Neural cell (in vitro differentiated cells): Measurements from ENCODE around the gene NPNT. TPM values are rescaled to one million over a fixed set of nuclear protein-coding genes. Genes with fewer than 3 reads are reported as not detected.

Experiments used
- H2AFZ ChIP-seq: fragments of 200-600, 300-800 bp; sonication (generic), shearing (Covaris generic); 2 replicates; pipeline ENCODE4 v1.6.0; 2014; ENCODE audit warnings: low read depth, mild to moderate bottlenecking, antibody characterized with exemption, low read length, moderate library complexity
- H3F3A ChIP-seq: fragments of 200-600 bp; shearing (Covaris generic); 2 replicates; pipeline ENCODE4 v1.6.1; 2016; ENCODE audit warnings: mild to moderate bottlenecking, moderate library complexity, mixed read lengths, antibody characterized with exemption, low read length; ENCODE audit not compliant: insufficient read depth, poor library complexity, severe bottlenecking
- H3K27ac ChIP-seq: fragments of 200-600, 300-800 bp; sonication (generic), shearing (Covaris generic); 2 replicates; pipeline ENCODE4 v1.5.1; 2014; ENCODE audit warnings: mild to moderate bottlenecking, low read length, moderate library complexity
- H3K27me3 ChIP-seq: fragments of 300-800, 200-600 bp; sonication (generic), shearing (Covaris generic); 2 replicates; pipeline ENCODE4 v1.6.0; 2014; ENCODE audit warnings: mild to moderate bottlenecking, low read depth, low read length, moderate library complexity; ENCODE audit not compliant: insufficient read depth
- H3K36me3 ChIP-seq: fragments of 300-800, 200-600 bp; sonication (generic), shearing (Covaris generic); 2 replicates; pipeline ENCODE4 v1.5.1; 2014; ENCODE audit warnings: mild to moderate bottlenecking, antibody characterized with exemption, low read length, moderate library complexity; ENCODE audit not compliant: insufficient read depth
- H3K4me2 ChIP-seq: fragments of 300-800, 200-600 bp; sonication (generic), shearing (Covaris generic); 2 replicates; pipeline ENCODE4 v1.6.0; 2014; ENCODE audit warnings: mild to moderate bottlenecking, low read length
- H3K4me3 ChIP-seq: fragments of 300-800, 200-600 bp; sonication (generic), shearing (Covaris generic); 2 replicates; pipeline ENCODE4 v1.5.1; 2014; ENCODE audit warnings: mild to moderate bottlenecking, low read length, moderate library complexity
- H3K79me2 ChIP-seq: fragments of 200-600 bp; shearing (Covaris generic); replicated peaks from 2 replicates; pipeline ENCODE4 v1.6.0; 2014; ENCODE audit warnings: mild to moderate bottlenecking, low read length, moderate library complexity; ENCODE audit not compliant: insufficient read depth
- H3K9ac ChIP-seq: fragments of 300-800, 200-600 bp; sonication (generic), shearing (Covaris generic); 2 replicates; pipeline ENCODE4 v1.6.1; 2016; ENCODE audit warnings: mild to moderate bottlenecking, low read length, mixed read lengths
- H3K9me2 ChIP-seq: fragments of 200-600 bp; shearing (Covaris generic); 2 replicates; pipeline ENCODE4 v1.6.1; 2016; ENCODE audit warnings: mild to moderate bottlenecking, low read length, mixed read lengths; ENCODE audit not compliant: insufficient read depth
- H3K9me3 ChIP-seq: fragments of 200-600, 300-800 bp; sonication (generic), shearing (Covaris generic); 2 replicates; pipeline ENCODE4 v1.6.1; 2016; ENCODE audit warnings: mild to moderate bottlenecking, mixed run types, low read length, moderate library complexity, mixed read lengths
- H4K20me1 ChIP-seq: fragments of 200-600 bp; shearing (Covaris generic); 2 replicates; pipeline ENCODE4 v1.6.1; 2016; ENCODE audit warnings: mild to moderate bottlenecking, mixed run types; ENCODE audit not compliant: insufficient read depth
- EP300 ChIP-seq: fragments of 450-650 bp; conservative IDR thresholded peaks from 2 replicates; pipeline ENCODE4 v1.6.1; 2014; ENCODE audit warnings: antibody characterized with exemption, mild to moderate bottlenecking, moderate library complexity; ENCODE audit not compliant: poor library complexity, severe bottlenecking
- EZH2 ChIP-seq: fragments of 200-600, 300-800 bp; shearing (Covaris generic), sonication (generic); IDR thresholded peaks from 2 replicates; pipeline ENCODE4 v1.6.1; 2014; ENCODE audit warnings: antibody characterized with exemption, low read length, borderline replicate concordance, mild to moderate bottlenecking; ENCODE audit not compliant: insufficient read depth, poor library complexity, severe bottlenecking
- MXI1 ChIP-seq: fragments of 450-650 bp; conservative IDR thresholded peaks from 2 replicates; pipeline ENCODE4 v1.6.1; 2014; ENCODE audit warnings: antibody characterized with exemption, mild to moderate bottlenecking; ENCODE audit not compliant: poor library complexity, severe bottlenecking
- POLR2AphosphoS5 ChIP-seq: IDR thresholded peaks from 2 replicates; pipeline ENCODE4 v1.6.1; 2012
- RAD21 ChIP-seq: fragments of 450-650 bp; conservative IDR thresholded peaks from 2 replicates; pipeline ENCODE4 v1.6.1; 2014; ENCODE audit warnings: antibody characterized with exemption, mild to moderate bottlenecking, moderate library complexity
- SMC3 ChIP-seq: fragments of 450-650 bp; conservative IDR thresholded peaks from 2 replicates; pipeline ENCODE4 v1.6.1; 2014; ENCODE audit warnings: antibody characterized with exemption, mild to moderate bottlenecking, moderate library complexity; ENCODE audit not compliant: poor library complexity
- TAF1 ChIP-seq: IDR thresholded peaks from 2 replicates; pipeline ENCODE4 v1.6.1; 2012; ENCODE audit warnings: low read depth
- polyA plus RNA-seq: library from polyadenylated mRNA; depleted of rRNA; stranded (reverse); fragments of >200 nt; gene quantifications from 2 replicates; pipeline ENCODE4 v1.2.3, GENCODE V29; 2014
- TF ChIP-seq, protein P1 (sequence below): fragments of 450-650 bp; IDR thresholded peaks from 2 replicates; pipeline ENCODE4 v1.5.1; 2014; ENCODE audit warnings: antibody characterized with exemption, mild to moderate bottlenecking, moderate library complexity; ENCODE audit not compliant: poor library complexity, severe bottlenecking
- TF ChIP-seq, protein P2 (sequence below): IDR thresholded peaks from 2 replicates; pipeline ENCODE4 v1.6.1; 2012; ENCODE audit warnings: borderline replicate concordance

Gene NPNT
- polyA plus RNA-seq, 1 donor from 2014 or later, result 2.6 TPM

DNA sequence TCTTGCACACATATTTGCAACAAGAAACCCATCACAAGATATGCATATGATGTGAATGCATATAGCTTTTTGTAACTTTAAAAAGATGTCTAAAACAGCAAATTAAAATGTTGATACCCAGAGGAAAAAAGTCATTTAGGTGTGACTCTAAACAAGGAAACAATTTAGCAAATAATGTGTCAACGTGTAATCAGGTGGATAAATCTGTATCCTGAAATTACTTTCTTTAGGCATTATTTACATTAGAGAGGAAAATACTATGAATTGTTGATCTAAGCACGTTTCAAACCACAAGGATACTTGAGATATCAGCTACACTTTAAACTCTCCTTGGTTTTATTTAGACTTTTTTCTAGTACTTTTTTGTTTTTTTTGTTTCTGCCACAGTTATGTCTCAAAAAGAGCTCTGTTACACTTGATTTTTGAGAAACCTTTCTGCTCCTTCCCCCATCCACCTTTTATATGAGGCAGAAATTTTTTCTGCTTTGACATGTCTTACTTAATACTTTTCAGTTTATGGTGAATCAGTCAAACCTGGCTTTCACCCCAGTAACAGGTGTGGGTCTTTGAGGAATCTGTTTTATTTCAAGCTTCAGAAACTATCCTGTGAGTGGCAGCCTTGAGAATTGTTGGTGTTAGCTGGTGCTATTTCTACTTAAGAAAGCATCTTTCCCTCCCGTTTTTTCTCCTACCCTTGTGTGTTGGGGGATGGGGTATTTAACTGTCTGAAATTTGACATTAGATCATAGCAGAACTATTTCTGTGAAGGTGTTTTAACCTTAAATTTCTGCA is 1.9 kb downstream of the NPNT start:
- H3K36me3 ChIP-seq, result no peaks in the 10 kb centered on the region
- H3K27me3 ChIP-seq, result peaks cover 76% of the 10 kb centered on the region
- H4K20me1 ChIP-seq, result no peaks in the 10 kb centered on the region
- TF ChIP-seq EP300 (no peak), SMC3 (no peak), POLR2AphosphoS5 (no peak), RAD21 (no peak), TAF1 (no peak), MXI1 (no peak), EZH2 (no peak)
- TF ChIP-seq, protein P1, sequence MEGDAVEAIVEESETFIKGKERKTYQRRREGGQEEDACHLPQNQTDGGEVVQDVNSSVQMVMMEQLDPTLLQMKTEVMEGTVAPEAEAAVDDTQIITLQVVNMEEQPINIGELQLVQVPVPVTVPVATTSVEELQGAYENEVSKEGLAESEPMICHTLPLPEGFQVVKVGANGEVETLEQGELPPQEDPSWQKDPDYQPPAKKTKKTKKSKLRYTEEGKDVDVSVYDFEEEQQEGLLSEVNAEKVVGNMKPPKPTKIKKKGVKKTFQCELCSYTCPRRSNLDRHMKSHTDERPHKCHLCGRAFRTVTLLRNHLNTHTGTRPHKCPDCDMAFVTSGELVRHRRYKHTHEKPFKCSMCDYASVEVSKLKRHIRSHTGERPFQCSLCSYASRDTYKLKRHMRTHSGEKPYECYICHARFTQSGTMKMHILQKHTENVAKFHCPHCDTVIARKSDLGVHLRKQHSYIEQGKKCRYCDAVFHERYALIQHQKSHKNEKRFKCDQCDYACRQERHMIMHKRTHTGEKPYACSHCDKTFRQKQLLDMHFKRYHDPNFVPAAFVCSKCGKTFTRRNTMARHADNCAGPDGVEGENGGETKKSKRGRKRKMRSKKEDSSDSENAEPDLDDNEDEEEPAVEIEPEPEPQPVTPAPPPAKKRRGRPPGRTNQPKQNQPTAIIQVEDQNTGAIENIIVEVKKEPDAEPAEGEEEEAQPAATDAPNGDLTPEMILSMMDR, result no peak
- TF ChIP-seq, protein P2, sequence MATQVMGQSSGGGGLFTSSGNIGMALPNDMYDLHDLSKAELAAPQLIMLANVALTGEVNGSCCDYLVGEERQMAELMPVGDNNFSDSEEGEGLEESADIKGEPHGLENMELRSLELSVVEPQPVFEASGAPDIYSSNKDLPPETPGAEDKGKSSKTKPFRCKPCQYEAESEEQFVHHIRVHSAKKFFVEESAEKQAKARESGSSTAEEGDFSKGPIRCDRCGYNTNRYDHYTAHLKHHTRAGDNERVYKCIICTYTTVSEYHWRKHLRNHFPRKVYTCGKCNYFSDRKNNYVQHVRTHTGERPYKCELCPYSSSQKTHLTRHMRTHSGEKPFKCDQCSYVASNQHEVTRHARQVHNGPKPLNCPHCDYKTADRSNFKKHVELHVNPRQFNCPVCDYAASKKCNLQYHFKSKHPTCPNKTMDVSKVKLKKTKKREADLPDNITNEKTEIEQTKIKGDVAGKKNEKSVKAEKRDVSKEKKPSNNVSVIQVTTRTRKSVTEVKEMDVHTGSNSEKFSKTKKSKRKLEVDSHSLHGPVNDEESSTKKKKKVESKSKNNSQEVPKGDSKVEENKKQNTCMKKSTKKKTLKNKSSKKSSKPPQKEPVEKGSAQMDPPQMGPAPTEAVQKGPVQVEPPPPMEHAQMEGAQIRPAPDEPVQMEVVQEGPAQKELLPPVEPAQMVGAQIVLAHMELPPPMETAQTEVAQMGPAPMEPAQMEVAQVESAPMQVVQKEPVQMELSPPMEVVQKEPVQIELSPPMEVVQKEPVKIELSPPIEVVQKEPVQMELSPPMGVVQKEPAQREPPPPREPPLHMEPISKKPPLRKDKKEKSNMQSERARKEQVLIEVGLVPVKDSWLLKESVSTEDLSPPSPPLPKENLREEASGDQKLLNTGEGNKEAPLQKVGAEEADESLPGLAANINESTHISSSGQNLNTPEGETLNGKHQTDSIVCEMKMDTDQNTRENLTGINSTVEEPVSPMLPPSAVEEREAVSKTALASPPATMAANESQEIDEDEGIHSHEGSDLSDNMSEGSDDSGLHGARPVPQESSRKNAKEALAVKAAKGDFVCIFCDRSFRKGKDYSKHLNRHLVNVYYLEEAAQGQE, result no peak
- no peaks in the 10 kb centered on the region for H3K9me3 ChIP-seq
- no peak overlapping the region for H3K27ac ChIP-seq
- no peaks in the 10 kb centered on the region for H3K9me2 ChIP-seq
- H3K4me3 ChIP-seq, result peak overlapping the region; percentile 73
- no peak overlapping the region for H2AFZ ChIP-seq
- H3K4me2 ChIP-seq, result no peak overlapping the region
- no peaks in the 10 kb centered on the region for H3K79me2 ChIP-seq
- H3K9ac ChIP-seq, result no peak overlapping the region
- no peaks in the 10 kb centered on the region for H3F3A ChIP-seq

DNA sequence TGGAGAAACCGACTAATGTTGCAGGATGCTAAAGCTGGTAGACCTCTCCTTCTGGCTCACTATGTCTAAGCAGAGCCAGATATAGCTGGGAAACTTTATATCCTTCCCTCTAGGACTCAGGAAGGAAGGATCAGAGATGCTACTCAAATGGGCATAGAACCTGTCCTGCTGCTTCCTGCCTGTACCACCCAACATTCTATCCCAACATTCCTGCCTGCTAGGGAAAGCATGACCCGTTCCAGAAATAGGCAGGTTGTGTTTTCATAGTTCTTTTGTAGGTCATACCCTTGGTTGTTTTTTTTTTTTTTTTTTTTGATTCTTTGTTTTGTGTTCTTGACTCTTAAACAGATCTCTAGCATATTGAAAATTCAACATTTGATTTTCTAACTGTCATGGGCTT is 5.3 kb downstream of the NPNT start:
- H4K20me1 ChIP-seq, result no peaks in the 10 kb centered on the region
- H3K4me3 ChIP-seq, result no peak overlapping the region
- peaks cover 42% of the 10 kb centered on the region for H3K27me3 ChIP-seq

More for the DNA sequence above, 5.3 kb downstream of the NPNT start:
- Histone ChIP-seq H3F3A (no peaks in the 10 kb centered on the region), H3K27ac (no peak overlapping the region), H3K4me2 (no peak overlapping the region), H3K79me2 (no peaks in the 10 kb centered on the region), H2AFZ (no peak overlapping the region), H3K9me2 (no peaks in the 10 kb centered on the region), H3K9ac (no peak overlapping the region), H3K36me3 (no peaks in the 10 kb centered on the region), H3K9me3 (no peaks in the 10 kb centered on the region)
- no peak for TF ChIP-seq EZH2
- no peak for TF ChIP-seq POLR2AphosphoS5
- TF ChIP-seq, protein P2, result no peak
- TF ChIP-seq EP300, result no peak
- no peak for TF ChIP-seq TAF1
- TF ChIP-seq RAD21, result no peak
- no peak for TF ChIP-seq MXI1
- no peak for TF ChIP-seq SMC3
- TF ChIP-seq, protein P1, result no peak
